Gastroesophageal sphincter (tissue), 3 donors: ENCODE measurements around the gene DIABLO.

Experiments
- CTCF ChIP-seq, 4 experiments: fragments of 200-600 bp in 2 of 4; fragments of 450-650 bp in 2 of 4; sonication (generic) in 1 of 4; IDR thresholded peaks; one replicate each; pipeline ENCODE4 v1.5.1; 2017 to 2019; ENCODE audit warnings: antibody characterized with exemption in 4 of 4, mild to moderate bottlenecking in 2 of 4, moderate library complexity in 2 of 4
- POLR2A ChIP-seq, 2 donors: fragments of 450-650 bp; IDR thresholded peaks; one replicate each; pipeline ENCODE4 v1.6.1; 2017; ENCODE audit warnings: antibody characterized with exemption in 2 of 2, mild to moderate bottlenecking in 2 of 2, moderate library complexity in 1 of 2

GRCh38 chr12:122243965-122244364 lies 18.1 kb upstream of the DIABLO start:
- no peak for TF ChIP-seq CTCF (IDR thresholded peaks at IDR 0.05)
- no peak for TF ChIP-seq POLR2A (IDR thresholded peaks at IDR 0.05)
